GM12872 (cell line): ENCODE data around the gene AP1S1.

Experiments used
- TF ChIP-seq, protein P1 (sequence below): IDR thresholded peaks from 3 replicates; pipeline ENCODE4 v1.5.1; 2011; ENCODE audit warnings: low read depth, mild to moderate bottlenecking, low read length, moderate library complexity; ENCODE audit not compliant: insufficient read depth

The AP1S1 gene

DNA sequence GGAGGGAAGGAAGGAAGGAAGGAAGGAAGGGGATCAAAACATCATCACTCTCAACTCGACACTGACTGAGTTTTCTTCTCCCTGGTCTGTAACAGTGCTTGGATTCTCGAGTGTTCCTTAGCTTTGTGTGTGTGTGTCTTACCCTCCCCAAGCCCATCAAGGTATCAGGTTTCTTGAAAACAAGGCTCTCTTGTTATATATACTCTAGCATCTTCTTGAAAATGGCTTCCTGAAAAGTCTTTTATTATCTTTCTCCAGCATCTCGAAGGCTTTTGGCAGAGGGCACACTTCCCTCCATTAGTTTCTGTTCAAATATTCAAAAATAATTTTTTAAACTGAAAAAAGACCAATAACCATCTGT is 14.0 kb upstream of the AP1S1 start:
- TF ChIP-seq, protein P1, sequence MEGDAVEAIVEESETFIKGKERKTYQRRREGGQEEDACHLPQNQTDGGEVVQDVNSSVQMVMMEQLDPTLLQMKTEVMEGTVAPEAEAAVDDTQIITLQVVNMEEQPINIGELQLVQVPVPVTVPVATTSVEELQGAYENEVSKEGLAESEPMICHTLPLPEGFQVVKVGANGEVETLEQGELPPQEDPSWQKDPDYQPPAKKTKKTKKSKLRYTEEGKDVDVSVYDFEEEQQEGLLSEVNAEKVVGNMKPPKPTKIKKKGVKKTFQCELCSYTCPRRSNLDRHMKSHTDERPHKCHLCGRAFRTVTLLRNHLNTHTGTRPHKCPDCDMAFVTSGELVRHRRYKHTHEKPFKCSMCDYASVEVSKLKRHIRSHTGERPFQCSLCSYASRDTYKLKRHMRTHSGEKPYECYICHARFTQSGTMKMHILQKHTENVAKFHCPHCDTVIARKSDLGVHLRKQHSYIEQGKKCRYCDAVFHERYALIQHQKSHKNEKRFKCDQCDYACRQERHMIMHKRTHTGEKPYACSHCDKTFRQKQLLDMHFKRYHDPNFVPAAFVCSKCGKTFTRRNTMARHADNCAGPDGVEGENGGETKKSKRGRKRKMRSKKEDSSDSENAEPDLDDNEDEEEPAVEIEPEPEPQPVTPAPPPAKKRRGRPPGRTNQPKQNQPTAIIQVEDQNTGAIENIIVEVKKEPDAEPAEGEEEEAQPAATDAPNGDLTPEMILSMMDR = no peak

DNA sequence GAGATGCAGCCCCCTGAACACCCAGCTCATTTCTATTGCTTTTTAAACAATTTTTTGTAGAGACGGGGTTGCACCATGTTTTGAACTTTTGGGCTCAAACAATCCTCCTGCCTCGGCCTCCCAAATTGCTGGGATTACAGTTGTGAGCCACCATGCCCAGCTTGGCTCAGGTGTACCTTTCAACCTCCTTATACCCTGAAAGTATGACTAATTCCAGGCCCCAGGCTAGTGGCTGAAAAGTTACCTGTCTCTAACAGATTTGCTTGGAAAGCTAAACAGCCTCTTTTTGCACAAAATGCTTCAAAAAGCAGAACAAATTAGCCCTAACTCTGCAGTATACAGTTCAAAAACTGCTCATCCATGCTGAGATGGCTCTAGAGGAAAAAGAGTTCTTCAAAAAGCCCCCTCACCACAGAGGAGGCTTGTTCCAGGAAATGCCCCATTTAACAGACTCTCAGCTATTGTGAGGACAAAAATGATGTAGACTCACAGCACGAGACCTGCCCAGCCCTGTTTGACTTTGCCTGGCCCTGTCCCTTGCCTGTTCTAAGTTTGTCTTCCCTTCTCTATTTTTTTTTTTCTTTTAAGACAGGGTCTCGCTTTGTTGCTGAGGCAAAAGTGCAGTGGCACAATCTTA is 13.4 kb upstream of the AP1S1 start:
- TF ChIP-seq, protein P1 = no peak

DNA sequence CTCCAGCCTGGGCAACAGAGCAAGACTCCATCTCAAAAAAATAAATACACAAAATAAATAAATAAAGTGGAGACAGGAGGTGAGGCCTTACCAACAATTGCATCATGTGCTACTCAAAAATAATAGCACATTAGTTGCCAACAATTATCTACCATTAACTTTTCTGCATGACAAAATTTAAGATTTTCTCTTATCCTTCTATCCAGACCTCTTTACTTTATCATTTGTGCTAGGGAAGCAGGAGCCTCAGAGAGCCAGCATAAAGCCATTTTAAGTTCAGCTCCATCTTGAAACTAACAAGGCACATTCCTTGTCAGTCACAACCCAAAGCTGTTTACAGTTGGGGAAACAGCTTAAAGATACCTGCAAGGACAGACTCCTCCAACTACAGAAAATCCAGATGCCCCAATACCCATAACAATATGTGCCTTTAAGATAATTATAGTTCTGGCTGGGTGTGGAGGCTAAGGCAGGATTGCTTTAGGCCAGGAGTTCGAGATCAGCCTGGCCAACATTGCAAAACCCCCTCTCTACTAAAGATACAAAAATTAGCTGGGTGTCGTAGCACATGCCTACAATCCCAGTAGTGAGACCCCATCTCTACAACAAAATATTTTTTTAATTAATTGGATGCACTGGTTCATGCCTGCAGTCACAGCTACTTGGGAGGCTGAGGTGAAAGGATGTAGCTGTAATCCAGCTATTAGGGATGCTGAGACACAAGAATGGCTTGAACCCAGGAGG is 2.2 kb upstream of the AP1S1 start:
- TF ChIP-seq, protein P1 = no peak

DNA sequence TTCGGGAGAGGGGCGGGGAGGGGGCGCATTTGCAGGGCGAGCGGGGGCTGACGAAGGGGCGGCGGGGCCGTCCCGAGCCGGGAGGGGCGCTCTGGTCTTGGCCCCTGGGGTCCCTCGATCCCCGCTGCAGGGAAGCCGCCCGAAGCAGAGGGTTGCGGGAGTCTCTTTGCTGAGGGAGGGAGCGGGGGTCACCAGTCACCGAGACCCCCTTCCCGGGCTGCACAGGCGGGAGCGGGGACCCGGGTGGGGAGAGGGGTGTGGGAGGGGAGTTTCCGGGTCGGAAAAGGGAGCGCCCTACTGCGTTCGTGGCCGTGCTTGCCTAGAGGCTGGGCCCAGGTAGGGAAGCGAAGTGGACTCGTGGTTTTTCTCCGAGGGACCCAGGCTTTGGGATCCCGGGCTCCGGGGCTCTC is 422 bp downstream of the AP1S1 start:
- TF ChIP-seq, protein P1 = no peak

DNA sequence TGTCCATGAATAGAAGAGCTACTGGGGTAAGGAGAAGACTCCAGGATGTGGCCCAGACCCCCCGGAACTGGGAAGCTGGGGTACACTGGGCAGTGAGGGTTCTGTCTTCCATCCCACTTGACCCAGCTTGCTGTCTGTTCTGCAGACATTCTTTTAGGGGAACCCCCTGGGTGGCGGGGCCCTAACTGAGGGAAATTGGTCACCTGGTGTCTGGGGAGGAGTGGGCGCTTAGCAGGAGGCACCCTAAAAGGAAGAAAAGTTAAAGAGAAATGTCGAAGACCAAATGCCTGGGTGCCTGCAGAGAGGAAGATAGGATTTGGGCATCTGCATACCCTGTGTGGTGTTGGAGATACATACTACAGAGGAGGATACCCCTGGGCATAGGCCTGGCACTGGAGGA is 1.0 kb downstream of the AP1S1 start:
- TF ChIP-seq, protein P1 = no peak

DNA sequence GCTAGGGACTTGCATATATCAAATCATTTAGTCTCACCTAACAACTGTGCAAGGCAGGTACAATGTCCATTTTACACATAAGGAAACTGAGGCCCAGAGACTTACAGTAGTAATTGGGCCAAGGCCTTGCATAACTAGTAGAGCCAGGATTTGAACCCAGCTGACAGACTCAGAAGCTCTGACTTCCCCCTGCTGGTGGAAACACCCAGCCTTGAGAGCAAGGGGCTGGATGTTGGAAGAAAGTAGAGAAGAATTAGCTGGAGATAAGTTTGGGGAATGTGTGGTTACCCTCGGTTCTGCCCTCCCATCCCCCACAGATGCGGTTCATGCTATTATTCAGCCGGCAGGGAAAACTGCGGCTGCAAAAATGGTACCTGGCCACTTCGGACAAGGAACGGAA is 2.0 kb downstream of the AP1S1 start:
- TF ChIP-seq, protein P1 = no peak

DNA sequence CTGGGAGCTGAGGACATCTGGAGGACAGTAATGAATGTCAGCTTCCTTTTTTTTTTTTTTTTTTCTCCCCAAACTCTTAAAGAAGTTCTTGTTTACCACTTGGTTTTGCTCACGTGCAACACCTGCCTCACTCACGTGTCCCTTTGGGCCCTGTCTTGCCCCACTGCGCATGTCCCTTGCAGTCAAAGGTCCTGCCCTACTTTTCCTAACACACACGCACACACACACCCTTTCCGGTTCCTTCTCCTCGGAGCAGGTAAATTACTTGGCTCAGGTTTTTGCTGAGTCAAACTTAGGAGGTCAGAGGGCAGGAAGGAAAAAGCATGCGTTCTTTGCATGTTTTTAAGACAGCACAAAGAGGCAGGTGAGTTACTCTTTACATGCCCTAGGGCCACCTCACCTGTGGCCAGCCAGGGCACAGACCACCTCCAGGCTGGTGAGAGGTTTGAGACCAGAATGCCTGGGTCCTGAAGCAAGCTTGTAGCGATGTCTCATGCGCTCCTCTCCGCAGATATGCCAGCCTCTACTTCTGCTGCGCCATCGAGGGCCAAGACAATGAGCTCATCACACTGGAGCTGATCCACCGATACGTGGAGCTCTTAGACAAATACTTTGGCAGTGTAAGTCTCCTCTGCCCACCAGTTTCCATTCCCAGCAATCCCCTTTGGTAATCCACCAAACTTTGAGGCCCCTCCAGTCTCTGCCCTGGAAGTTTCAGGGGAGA is 2.8 kb downstream of the AP1S1 start:
- TF ChIP-seq, protein P1 = no peak
